Measurements from ENCODE around the gene DPPA2.

DPPA2 gene

DNA sequence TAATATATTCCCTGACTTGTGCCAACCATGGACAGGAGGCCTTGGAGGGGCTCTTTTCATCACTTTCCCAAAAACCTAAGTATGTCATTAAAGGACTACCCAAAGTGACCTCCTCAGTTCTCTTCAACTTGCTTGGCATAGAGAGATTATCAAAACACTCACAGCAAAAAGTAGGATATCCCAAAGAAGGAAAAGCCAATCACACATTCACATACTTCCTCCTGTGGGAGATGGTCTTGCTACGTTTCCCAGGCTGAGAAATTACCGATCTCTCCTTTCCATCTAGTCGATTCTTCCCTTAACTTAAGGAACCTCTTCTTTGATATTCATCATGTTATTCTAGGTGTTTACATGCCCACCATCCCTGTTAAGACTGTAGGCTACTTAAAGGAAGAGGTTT is 11.9 kb upstream of the DPPA2 start:
- DNase-seq (ENCODE audit: low read depth): no peak
- TF ChIP-seq, protein P1, sequence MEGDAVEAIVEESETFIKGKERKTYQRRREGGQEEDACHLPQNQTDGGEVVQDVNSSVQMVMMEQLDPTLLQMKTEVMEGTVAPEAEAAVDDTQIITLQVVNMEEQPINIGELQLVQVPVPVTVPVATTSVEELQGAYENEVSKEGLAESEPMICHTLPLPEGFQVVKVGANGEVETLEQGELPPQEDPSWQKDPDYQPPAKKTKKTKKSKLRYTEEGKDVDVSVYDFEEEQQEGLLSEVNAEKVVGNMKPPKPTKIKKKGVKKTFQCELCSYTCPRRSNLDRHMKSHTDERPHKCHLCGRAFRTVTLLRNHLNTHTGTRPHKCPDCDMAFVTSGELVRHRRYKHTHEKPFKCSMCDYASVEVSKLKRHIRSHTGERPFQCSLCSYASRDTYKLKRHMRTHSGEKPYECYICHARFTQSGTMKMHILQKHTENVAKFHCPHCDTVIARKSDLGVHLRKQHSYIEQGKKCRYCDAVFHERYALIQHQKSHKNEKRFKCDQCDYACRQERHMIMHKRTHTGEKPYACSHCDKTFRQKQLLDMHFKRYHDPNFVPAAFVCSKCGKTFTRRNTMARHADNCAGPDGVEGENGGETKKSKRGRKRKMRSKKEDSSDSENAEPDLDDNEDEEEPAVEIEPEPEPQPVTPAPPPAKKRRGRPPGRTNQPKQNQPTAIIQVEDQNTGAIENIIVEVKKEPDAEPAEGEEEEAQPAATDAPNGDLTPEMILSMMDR (conservative IDR thresholded peaks at IDR 0.05; ENCODE audit: control insufficient read depth, insufficient read depth, low read depth, low read length): no peak

DNA sequence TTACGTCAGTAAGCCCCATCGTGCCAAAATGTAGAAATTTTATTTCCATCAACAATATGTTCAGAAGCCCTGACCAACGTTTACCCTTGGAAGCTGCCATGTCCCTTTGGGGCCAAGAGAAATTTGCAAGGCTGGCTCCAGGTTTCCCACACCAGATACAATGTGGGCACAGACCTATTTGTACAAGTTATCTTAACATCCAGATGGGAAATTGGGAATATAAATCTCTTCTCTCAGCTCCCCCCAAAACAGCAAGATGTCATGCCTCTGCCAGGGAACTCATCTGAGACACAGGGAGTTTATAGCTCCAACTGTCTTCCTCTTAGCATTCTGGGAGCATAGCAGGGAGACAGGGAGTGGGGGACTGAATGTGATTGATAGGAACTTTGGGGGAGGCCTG is 9.3 kb upstream of the DPPA2 start:
- TF ChIP-seq, protein P1 (conservative IDR thresholded peaks at IDR 0.05; ENCODE audit: control insufficient read depth, insufficient read depth, low read depth, low read length): no peak
- DNase-seq (ENCODE audit: low read depth): no peak
- H3K4me3 ChIP-seq (ENCODE audit: control insufficient read depth, low read depth, low read length): no peak overlapping the region

More for the DNA sequence above, 11.9 kb upstream of the DPPA2 start:
- no peak overlapping the region for H3K4me3 ChIP-seq (ENCODE audit: control insufficient read depth, low read depth, low read length)

DNA sequence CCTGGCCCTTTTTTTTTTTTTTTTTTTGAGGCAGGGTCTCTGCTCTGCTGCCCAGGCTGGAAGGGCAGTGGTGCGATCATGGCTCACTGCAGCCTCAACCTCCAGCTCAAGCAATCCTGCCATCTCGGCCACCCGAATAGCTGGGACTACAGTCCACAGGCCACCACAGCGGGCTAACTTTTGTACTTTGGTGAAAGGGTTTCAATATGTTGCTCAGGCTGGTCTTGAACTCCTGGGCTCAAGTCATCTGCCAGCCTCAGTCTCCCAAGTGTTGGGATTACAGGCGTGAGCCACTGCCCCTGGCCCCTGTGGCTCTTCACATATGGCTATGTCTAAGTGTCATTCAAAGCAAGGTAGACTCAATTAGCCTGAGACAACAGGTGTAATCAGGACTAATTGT is 8.8 kb upstream of the DPPA2 start:
- no peak for DNase-seq (ENCODE audit: low read depth)
- TF ChIP-seq, protein P1 (conservative IDR thresholded peaks at IDR 0.05; ENCODE audit: control insufficient read depth, insufficient read depth, low read depth, low read length): no peak
- H3K4me3 ChIP-seq (ENCODE audit: control insufficient read depth, low read depth, low read length): no peak overlapping the region

DNA sequence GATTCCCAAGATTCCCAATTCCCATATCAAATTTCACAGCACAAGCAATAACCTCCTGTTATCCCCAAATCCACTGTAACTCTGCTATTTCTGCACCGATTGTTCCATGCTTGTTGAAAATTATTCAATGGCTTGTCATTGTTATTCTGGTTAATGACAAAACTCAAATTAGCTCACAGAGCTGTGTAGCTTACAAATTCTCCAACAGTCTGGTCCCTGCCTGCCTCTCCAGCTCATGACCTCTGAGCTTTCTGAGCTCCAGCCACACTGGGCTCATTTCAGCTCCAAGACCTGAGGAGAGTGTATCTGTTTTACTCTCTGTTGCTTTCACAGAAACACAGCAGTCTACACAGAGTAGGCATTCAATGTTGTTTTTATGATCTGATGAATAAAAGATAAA is 3.3 kb downstream of the DPPA2 start:
- H3K4me3 ChIP-seq (ENCODE audit: control insufficient read depth, low read depth, low read length): no peak overlapping the region
- TF ChIP-seq, protein P1 (conservative IDR thresholded peaks at IDR 0.05; ENCODE audit: control insufficient read depth, insufficient read depth, low read depth, low read length): no peak
- no peak for DNase-seq (ENCODE audit: low read depth)

DNA sequence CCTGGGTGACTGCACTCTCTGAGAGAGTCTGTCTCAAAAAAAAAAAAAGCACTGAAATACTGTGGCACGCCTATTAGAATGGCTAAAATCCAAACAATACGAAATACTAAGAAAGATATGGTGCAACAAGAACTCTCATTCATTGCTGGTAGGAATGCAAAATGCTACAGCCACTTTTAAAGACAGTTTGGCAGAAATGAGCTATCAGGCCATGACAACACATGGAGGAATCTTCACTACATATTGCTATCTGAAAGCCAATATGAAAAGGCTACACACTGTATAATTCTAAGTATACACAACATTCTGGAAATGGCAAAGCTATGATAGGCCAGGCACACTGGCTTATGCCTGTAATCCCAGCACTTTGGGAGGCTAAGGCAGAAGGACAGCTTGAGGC is 18.8 kb downstream of the DPPA2 start:
- no peak for DNase-seq (ENCODE audit: low read depth)
- TF ChIP-seq, protein P1 (conservative IDR thresholded peaks at IDR 0.05; ENCODE audit: control insufficient read depth, insufficient read depth, low read depth, low read length): no peak
- H3K4me3 ChIP-seq (ENCODE audit: control insufficient read depth, low read depth, low read length): no peak overlapping the region

DNA sequence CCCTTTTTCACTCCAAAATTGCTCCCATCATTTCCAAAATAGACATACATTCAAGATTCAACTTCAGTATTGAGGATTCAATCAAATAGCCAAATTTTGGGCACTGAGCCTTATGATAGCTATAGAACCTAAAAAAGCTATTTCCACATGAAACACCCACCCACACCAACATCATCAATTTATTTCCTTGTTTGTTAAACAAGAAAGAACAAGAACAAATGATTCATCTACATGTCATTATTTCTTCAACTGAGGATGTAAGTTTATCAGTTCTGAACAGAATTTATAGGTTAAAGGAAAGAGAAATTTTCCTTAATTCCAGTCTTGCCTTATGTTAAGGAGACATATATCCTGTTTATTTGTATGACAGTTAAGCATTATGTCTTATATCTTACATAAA is 32.2 kb downstream of the DPPA2 start:
- H3K4me3 ChIP-seq (ENCODE audit: control insufficient read depth, low read depth, low read length): no peak overlapping the region
- TF ChIP-seq, protein P1 (conservative IDR thresholded peaks at IDR 0.05; ENCODE audit: control insufficient read depth, insufficient read depth, low read depth, low read length): no peak
- DNase-seq (ENCODE audit: low read depth): no peak

DNA sequence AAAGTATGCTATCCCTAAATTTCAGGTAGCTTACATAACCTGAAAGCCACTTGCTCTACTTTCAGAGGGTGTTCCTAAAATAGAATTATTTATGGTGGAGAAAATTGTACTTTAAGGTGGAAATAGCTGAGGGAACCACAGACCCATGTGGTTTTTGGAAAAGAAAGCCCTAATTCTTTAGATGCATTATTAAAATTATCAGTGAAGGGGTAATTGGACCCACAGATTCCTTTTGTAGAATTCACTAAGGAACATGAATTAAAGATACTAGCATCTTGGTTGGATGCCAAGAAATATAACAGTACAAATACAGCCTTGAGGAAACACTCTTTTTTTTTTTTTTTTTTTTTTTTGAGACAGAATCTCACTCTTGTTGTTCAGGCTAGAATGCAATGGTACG is 37.8 kb downstream of the DPPA2 start:
- DNase-seq (ENCODE audit: low read depth): no peak
- H3K4me3 ChIP-seq (ENCODE audit: control insufficient read depth, low read depth, low read length): no peak overlapping the region
- TF ChIP-seq, protein P1 (conservative IDR thresholded peaks at IDR 0.05; ENCODE audit: control insufficient read depth, insufficient read depth, low read depth, low read length): no peak
